GM12878 (cell line): ENCODE results near the gene EED. TPM values are rescaled to one million over a fixed set of nuclear protein-coding genes. Genes with fewer than 3 reads are reported as not detected.

Experiments
- ASH2L ChIP-seq: fragments of 300-600, 200-600 bp; sonication (generic); IDR thresholded peaks from 2 replicates; pipeline ENCODE4 v1.6.1; 2017; ENCODE audit warnings: low read depth, mild to moderate bottlenecking, borderline replicate concordance
- BCL11A ChIP-seq: IDR thresholded peaks from 2 replicates; pipeline ENCODE4 v1.6.1; 2011; ENCODE audit warnings: low read depth, low read length
- BCL3 ChIP-seq: IDR thresholded peaks from 2 replicates; pipeline ENCODE4 v1.6.1; 2011; ENCODE audit warnings: borderline replicate concordance, low read depth, mild to moderate bottlenecking, moderate library complexity, low read length; ENCODE audit not compliant: insufficient read depth, poor library complexity, severe bottlenecking
- BMI1 ChIP-seq: fragments of 450-650 bp; IDR thresholded peaks from 2 replicates; pipeline ENCODE4 v1.6.1; 2016; ENCODE audit warnings: mild to moderate bottlenecking, moderate library complexity, borderline replicate concordance
- CEBPB ChIP-seq, 2 experiments: fragments of 150-350 bp in 1 of 2; IDR thresholded peaks; 2 replicates each; pipeline ENCODE4 v1.6.1; 2012 to 2014; ENCODE audit warnings: low read depth in 2 of 2, low read length in 2 of 2, borderline replicate concordance in 1 of 2, inconsistent platforms in 1 of 2
- CHD2 ChIP-seq: IDR thresholded peaks from 2 replicates; pipeline ENCODE4 v1.6.1; 2011; ENCODE audit warnings: low read depth, low read length, improper control_type of control experiment, borderline replicate concordance
- CREB1 ChIP-seq: IDR thresholded peaks from 2 replicates; pipeline ENCODE4 v1.6.1; 2012; ENCODE audit warnings: low read depth, mild to moderate bottlenecking, inconsistent platforms
- DPF2 ChIP-seq: fragments of 450-650 bp; IDR thresholded peaks from 2 replicates; pipeline ENCODE4 v1.6.1; 2017; ENCODE audit warnings: mild to moderate bottlenecking
- E2F8 ChIP-seq: fragments of 450-650 bp; IDR thresholded peaks from 2 replicates; pipeline ENCODE4 v1.6.1; 2018; ENCODE audit warnings: mild to moderate bottlenecking, low read depth, moderate library complexity; ENCODE audit not compliant: partially characterized antibody
- FOS ChIP-seq: IDR thresholded peaks from 3 replicates; pipeline ENCODE4 v1.6.1; 2011; ENCODE audit warnings: borderline replicate concordance; ENCODE audit not compliant: insufficient read length; ENCODE audit errors: extremely low read depth
- FOXM1 ChIP-seq: IDR thresholded peaks from 2 replicates; pipeline ENCODE4 v1.6.1; 2012; ENCODE audit warnings: low read depth, mild to moderate bottlenecking, inconsistent platforms, low read length, moderate library complexity
- HSF1 ChIP-seq: fragments of 150-350 bp; IDR thresholded peaks from 2 replicates; pipeline ENCODE4 v1.6.1; 2014; ENCODE audit warnings: mild to moderate bottlenecking, low read depth, low read length
- IKZF2 ChIP-seq, 2 experiments: fragments of 450-650 bp; IDR thresholded peaks; 2 replicates each; pipeline ENCODE4 v1.6.1; 2017; ENCODE audit warnings: mild to moderate bottlenecking in 2 of 2, moderate library complexity in 2 of 2
- IRF5 ChIP-seq: fragments of 450-650 bp; IDR thresholded peaks from 2 replicates; pipeline ENCODE4 v1.6.1; 2017; ENCODE audit warnings: borderline replicate concordance
- MTA2 ChIP-seq: fragments of 450-650 bp; IDR thresholded peaks from 2 replicates; pipeline ENCODE4 v1.6.1; 2016; ENCODE audit warnings: low read depth, mild to moderate bottlenecking, moderate library complexity
- NFIC ChIP-seq: IDR thresholded peaks from 2 replicates; pipeline ENCODE4 v1.6.1; 2012; ENCODE audit warnings: low read depth, mild to moderate bottlenecking, inconsistent platforms, low read length, moderate library complexity
- NFYB ChIP-seq: IDR thresholded peaks from 2 replicates; pipeline ENCODE4 v1.6.1; 2011; ENCODE audit warnings: low read depth, mild to moderate bottlenecking, low read length, improper control_type of control experiment, moderate library complexity; ENCODE audit not compliant: insufficient read depth
- POLR2AphosphoS5 ChIP-seq: IDR thresholded peaks from 2 replicates; pipeline ENCODE4 v1.6.1; 2011; ENCODE audit warnings: mild to moderate bottlenecking, low read length, inconsistent platforms
- RUNX3 ChIP-seq: IDR thresholded peaks from 2 replicates; pipeline ENCODE4 v1.6.1; 2012; ENCODE audit warnings: low read length, inconsistent platforms
- SIX5 ChIP-seq: IDR thresholded peaks from 2 replicates; pipeline ENCODE4 v1.6.1; 2011; ENCODE audit warnings: mild to moderate bottlenecking, low read depth, low read length, moderate library complexity; ENCODE audit not compliant: severe bottlenecking
- SUZ12 ChIP-seq: fragments of 200-600 bp; sonication (generic); IDR thresholded peaks from one replicate; pipeline ENCODE4 v1.6.1; 2018; ENCODE audit warnings: antibody characterized with exemption, mild to moderate bottlenecking; ENCODE audit not compliant: unreplicated experiment
- TAF1 ChIP-seq: IDR thresholded peaks from 2 replicates; pipeline ENCODE4 v1.6.1; 2011; ENCODE audit warnings: mild to moderate bottlenecking, low read depth, low read length, borderline replicate concordance
- USF2 ChIP-seq: IDR thresholded peaks from 2 replicates; pipeline ENCODE4 v1.6.1; 2011; ENCODE audit warnings: low read depth, low read length, improper control_type of control experiment, borderline replicate concordance
- ZNF207 ChIP-seq: fragments of 450-650 bp; IDR thresholded peaks from 2 replicates; pipeline ENCODE4 v1.6.1; 2014; ENCODE audit warnings: antibody characterized with exemption, mild to moderate bottlenecking, borderline replicate concordance
- polyA plus RNA-seq, 11 experiments: library from polyadenylated mRNA; depleted of rRNA in 4 of 11; unstranded in 6 of 11; stranded (reverse) in 5 of 11; fragments of >200 nt; fragmentation: Nextera tagmentation in 4 of 11; fragmentation: Illumina TruSeq in 1 of 11; extraction: Ambion mirVana in 4 of 11; extraction: Trizol in 1 of 11; gene quantifications; 1 replicate in 1 of 11; 2 replicates in 10 of 11; pipeline versions ENCODE4 v1.2.1 to v1.2.3, GENCODE V29; 2011 to 2016; ENCODE audit warnings: inconsistent platforms in 2 of 11, missing spikeins in 2 of 11, low read depth in 1 of 11
- total RNA-seq, 4 experiments: library from RNA; depleted of rRNA in 3 of 4; stranded (reverse); fragments of >200 nt in 3 of 4; fragmentation: Illumina TruSeq in 1 of 4; extraction: Trizol in 1 of 4; gene quantifications; 2 replicates each; pipeline versions ENCODE4 v1.2.1 to v1.2.3, GENCODE V29; 2013 to 2021

The EED gene
- total and polyA plus RNA-seq, 10 of the 15 experiments (the other 5 are each of a cell fraction or from before 2014, with no cell fraction given) = 41.5 to 140 (median 72.2) TPM

- no peak for TF ChIP-seq BCL11A
- no peak for TF ChIP-seq POLR2AphosphoS5
- TF ChIP-seq FOXM1 = no peak
- TF ChIP-seq USF2 = no peak
- TF ChIP-seq SUZ12 = no peak
- TF ChIP-seq BCL3 = no peak
- TF ChIP-seq NFYB = no peak
- no peak for TF ChIP-seq CREB1
- TF ChIP-seq FOS = no peak
- TF ChIP-seq TAF1 = no peak
- TF ChIP-seq ZNF207 = no peak
- no peak for TF ChIP-seq E2F8
- TF ChIP-seq NFIC = 0 out of 2 replicates have a peak, but pooled peaks have one; percentile 10
- no peak for TF ChIP-seq HSF1
- no peak for TF ChIP-seq CHD2
- TF ChIP-seq RUNX3 = no peak
- TF ChIP-seq IKZF2 (IDR thresholded peaks at IDR 0.05) = peak in 1 of 2 experiments; percentile 26; a peak in 1 of 4 replicates
- TF ChIP-seq DPF2 = no peak
- TF ChIP-seq IRF5 = no peak
- no peak for TF ChIP-seq BMI1
- TF ChIP-seq SIX5 = no peak
- TF ChIP-seq MTA2 = no peak
- TF ChIP-seq CEBPB (IDR thresholded peaks at IDR 0.05; ENCODE audit: borderline replicate concordance in 1 of 2, low read depth in 2 of 2, low read length in 2 of 2) = no peak
- TF ChIP-seq ASH2L = no peak
These were observed 43.1 kb upstream of the EED start (continued) for GRCh38 chr11:86201371-86201884.
